ENCODE data around the gene VPS13D. TPM values are rescaled to one million over a fixed set of nuclear protein-coding genes. Genes with fewer than 3 reads are reported as not detected.
"Not testable (repeated sequence)": the region's sequence is repeated elsewhere in the genome, so short reads cannot be mapped to it uniquely, and the experiment has no call there.

The VPS13D gene
- total RNA-seq, 2 experiments from 2014 or later: 24.7 to 25.9 TPM

- ChIA-PET POLR2A (interaction anchor here (1.1 kb wide), 1 partner anchor 15 kb away, joined by 4 read pairs; no protein-coding TSS in a partner anchor), CTCF (interaction anchor here (0.9 to 1.7 kb wide), 5 partner anchors 10 to 116 kb away, joined by 3 to 8 read pairs (median 4); partner anchors contain the start of gene DHRS3)
Observed at GRCh38 chr1:12503709-12504108, 273.9 kb downstream of the VPS13D start.

DNA sequence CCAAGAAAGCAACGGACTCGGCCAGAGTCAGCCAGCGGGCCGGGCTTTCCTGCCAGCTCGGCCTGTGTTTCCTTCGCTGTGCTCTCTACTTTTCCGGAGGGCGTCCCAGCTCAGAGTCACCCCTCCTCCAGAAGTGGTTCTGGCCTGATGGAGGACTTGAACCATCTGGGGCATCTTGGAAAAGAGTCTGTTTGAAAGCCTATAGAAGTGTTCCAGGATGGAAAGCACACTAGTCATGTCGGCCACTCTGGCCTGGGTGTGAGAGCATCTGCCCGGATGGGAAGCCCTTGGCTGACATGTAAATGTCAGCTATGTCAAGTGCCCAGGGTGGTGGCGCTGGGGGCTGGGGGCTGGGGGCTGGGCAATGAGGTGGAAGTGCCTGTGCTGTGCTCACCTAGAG is 274.8 kb downstream of the VPS13D start:
- ChIA-PET CTCF (interaction anchor here (0.9 kb wide), 1 partner anchor 15 kb away, joined by 3 read pairs; no protein-coding TSS in a partner anchor), POLR2A (no interaction called here)

GRCh38 chr1:12505231-12505630 is 275.4 kb downstream of the VPS13D start:
- ChIA-PET CTCF (no interaction called here), POLR2A (no interaction called here)

- ChIA-PET POLR2A (no interaction called here), CTCF (no interaction called here)
Observed at GRCh38 chr1:12505639-12506280, 275.9 kb downstream of the VPS13D start.

GRCh38 chr1:12506281-12507280 is 276.8 kb downstream of the VPS13D start:
- POLR2A ChIA-PET: no interaction called here
- CTCF ChIA-PET: no interaction called here

GRCh38 chr1:12507631-12508030 is 277.8 kb downstream of the VPS13D start:
- ChIA-PET POLR2A (no interaction called here), CTCF (no interaction called here)

DNA sequence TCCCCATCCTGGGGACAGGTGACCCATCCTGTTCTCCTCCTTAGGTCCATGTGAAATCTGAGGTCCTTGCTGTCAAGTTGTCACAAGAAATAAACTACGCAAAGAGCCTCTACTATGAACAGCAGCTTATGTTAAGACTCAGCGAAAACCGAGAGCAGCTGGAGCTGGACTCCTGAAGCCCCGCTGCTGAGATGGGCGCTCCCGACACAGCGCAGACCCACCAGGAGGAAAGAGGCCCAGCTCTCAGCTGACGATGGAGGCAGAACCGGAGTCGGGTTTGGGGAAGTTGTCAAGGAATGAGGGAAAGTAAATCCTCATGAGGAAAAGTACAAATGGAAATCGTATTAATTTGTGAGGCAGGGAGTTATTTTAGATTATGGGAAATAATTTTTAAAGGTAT is 279.0 kb downstream of the VPS13D start:
- ChIA-PET POLR2A (interaction anchor here (0.9 kb wide), 1 partner anchor 67 kb away, joined by 4 read pairs; no protein-coding TSS in a partner anchor), CTCF (no interaction called here)

GRCh38 chr1:12511128-12511484 is 281.3 kb downstream of the VPS13D start:
- CTCF ChIA-PET: interaction anchor here (0.7 to 1.8 kb wide), 5 partner anchors 9 to 106 kb away, joined by 3 to 6 read pairs (median 3); partner anchors contain the start of gene DHRS3

DNA sequence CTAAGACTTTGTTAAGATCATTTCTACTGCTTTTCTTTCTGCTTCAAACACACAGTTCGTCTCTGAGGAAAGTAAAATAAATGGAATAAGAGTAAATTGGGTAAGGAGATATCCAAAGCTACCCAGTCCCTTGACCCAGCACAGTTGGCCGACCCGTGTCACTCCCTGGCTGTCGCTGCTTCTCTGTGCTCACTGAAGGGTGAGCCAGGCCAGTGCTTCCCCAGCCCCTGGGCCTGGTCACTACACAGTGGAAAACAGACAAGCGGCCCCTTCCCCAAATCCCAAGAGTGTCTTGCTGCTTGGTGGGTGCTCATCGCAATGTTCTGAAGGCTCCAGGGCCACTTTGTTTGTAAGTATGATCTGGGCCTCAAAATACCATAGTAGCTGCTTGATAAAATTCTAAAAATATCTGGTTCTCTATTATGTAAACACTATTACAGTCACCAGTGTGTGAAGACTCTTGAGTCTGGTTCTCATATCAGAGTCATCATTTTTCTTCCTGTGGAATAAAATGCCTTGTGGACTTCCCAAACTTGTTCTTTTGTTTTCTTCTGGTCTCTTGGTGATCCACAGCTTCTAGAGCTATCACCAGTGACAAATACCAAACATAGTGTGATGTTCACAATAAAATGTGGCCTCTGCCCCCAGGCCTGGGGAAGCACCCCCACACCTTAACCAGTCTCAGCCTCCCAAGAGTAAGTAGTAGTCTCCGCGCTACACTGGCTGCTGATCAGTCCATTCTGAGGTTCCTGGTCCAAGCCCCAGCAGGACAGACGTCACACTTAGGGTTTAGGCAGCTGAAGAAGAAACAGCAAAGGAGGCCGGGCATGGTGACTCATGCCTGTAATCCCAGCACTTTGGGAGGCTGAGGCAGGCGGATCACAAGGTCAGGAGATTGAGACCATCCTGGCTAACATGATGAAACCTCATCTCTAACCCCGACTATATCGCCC is 282.0 kb downstream of the VPS13D start:
- CTCF ChIA-PET: interaction anchor here (1.0 to 1.8 kb wide), 4 partner anchors 10 to 106 kb away, joined by 3 to 6 read pairs (median 5); partner anchors contain the start of gene DHRS3
- POLR2A ChIA-PET: interaction anchor here (1.4 to 1.7 kb wide), 4 partner anchors 33 to 106 kb away, joined by 4 to 8 read pairs (median 6); partner anchors contain the start of gene DHRS3

More at GRCh38 chr1:12511128-12511484, 281.3 kb downstream of the VPS13D start:
- POLR2A ChIA-PET: interaction anchor here (0.9 to 1.7 kb wide), 6 partner anchors 10 to 106 kb away, joined by 3 to 8 read pairs (median 5); partner anchors contain the start of gene DHRS3

GRCh38 chr1:12513181-12513580 is 283.4 kb downstream of the VPS13D start:
- POLR2A ChIA-PET: no interaction called here
- CTCF ChIA-PET: interaction anchor here (0.8 kb wide), 1 partner anchor 40 kb away, joined by 3 read pairs; no protein-coding TSS in a partner anchor

DNA sequence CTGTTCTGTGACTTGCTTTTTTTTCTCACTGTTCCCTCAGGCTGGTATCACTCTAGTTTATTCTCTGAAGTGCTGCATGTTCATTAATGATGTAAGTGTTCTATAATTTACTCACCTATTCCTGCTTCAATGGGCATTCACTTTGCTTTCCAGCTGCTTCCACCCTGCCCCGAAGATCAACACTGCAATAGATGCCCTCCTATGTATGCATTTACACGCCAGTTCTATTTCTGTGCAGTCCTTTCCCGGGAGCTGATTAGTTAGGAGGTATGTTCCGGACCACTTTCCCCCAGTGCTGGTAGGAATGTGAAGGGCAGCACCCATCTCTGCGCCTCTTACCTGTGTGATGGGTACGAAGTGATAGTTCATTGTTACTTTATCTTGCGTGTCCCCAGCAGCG is 284.8 kb downstream of the VPS13D start:
- POLR2A ChIA-PET: no interaction called here

DNA sequence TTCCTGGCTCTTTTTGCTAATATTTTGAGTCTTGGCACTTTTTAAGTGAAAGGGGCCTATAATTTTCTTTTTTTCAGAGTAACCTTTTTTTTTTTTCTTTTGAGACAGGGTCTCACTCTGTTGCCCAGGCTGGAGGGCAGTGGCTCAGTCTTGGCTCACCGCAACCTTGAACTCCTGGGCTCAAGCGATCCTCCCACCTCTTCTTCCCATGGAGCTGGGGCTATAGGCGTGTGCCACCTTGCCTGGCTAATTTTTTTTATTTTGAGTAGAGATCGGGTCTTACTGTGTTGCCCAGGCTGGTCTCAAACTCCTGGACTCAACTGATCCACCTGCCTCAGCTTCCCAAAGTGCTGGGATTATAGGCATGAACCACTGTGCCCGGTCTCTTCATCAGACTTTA is 285.4 kb downstream of the VPS13D start:
- ChIA-PET POLR2A (no interaction called here), CTCF (no interaction called here)

More for the DNA sequence above, 284.8 kb downstream of the VPS13D start:
- CTCF ChIA-PET: no interaction called here

GRCh38 chr1:12516741-12517140 is 286.9 kb downstream of the VPS13D start:
- POLR2A ChIA-PET: no interaction called here
- CTCF ChIA-PET: no interaction called here

DNA sequence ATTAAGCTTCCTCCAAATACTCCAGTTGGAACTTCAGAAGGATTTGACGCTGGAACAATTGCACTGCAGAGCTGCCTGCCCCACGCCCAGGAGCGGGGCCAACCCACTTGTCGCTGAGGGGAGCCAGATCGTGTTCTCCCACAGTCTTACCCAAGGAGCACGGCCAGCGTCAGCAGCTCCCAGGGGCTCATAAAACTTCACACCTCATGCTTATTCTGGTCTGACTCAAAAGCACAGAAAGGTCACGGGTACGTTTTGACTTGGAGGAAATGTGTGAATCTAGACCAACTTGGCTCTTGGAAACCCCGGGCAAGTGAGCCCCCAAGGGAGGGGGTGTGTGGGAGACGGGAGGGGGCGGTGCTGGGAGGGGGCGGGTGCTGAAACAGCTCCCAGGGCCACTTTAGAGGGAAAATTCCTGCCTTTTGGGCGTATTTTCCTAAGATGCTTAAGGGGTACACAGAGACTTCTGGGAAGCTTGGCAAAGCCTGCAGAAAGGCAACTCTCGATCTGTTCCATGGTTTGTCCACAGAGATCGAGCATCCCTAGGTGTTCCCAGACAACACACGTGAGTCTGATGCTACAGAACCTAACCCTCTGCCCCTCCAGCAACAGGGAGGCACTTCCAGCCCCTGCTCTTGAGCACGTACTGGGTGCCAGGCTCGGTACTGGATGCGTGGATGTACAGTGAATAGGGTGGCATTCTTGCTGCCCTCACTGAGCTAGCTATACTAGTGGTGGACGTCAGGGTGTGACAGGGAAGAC is 289.3 kb downstream of the VPS13D start:
- ChIA-PET POLR2A (interaction anchor here (0.5 to 1.5 kb wide), 5 partner anchors 9 to 227 kb away, joined by 3 to 6 read pairs (median 4); no protein-coding TSS in a partner anchor), CTCF (interaction anchor here (0.7 to 1.4 kb wide), 4 partner anchors 15 to 105 kb away, joined by 3 to 5 read pairs (median 3); no protein-coding TSS in a partner anchor)

DNA sequence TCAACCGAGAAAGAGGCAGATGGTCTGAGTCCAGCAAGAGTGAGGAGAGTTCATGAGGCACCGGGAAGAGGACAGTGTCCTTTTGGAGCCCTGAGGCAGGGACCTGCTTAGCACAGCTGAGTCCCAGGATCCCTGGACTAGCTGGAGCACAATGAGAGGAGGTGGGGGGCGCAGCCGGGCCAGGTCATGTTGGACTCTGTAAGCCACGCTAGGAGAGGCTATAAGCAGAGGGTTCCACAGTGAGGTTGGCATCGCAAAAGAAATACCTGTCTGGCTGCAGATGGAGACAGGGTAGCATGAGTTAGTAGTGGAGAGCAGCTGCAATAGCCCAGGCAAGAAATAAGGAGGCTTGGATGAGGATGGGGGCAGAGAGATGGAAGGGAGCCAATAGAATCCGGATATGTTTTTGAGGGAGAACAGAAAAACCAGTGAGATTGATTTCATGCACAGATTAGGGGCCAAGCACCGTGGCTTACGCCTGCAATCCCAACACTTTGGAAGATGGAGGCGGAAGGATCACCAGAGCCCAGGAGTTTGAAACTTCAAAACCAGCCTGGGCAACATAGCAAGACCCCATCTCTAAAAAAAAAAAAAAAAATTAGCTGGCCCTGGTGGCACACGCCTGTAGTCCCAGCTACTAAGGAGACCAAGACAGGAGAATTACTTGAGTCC is 290.0 kb downstream of the VPS13D start:
- ChIA-PET POLR2A (interaction anchor here (0.5 to 1.5 kb wide), 5 partner anchors 9 to 228 kb away, joined by 3 to 6 read pairs (median 4); no protein-coding TSS in a partner anchor), CTCF (interaction anchor here (1.0 to 1.5 kb wide), 2 partner anchors 15 to 100 kb away, joined by 3 read pairs; no protein-coding TSS in a partner anchor)

DNA sequence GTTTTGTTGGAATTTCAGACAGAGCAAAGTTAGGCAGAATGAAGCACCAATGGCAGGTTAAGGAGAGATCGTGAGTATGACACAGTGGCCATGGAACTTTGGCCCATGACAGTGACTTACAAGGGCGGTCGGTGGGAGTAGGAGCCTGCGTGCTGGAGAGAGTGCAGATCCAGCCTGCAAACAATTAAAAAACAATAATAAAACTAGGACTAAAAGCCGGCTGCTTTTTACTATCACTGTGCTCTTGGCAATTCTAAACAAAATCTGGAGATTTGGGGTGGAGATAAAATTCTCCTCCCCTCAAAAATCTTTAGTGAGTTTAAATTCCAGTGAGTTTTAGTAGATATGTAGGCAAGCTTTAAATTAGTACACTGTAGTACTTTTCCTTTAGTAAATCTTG is 291.3 kb downstream of the VPS13D start:
- ChIA-PET CTCF (interaction anchor here (1.5 kb wide), 1 partner anchor 99 kb away, joined by 3 read pairs; no protein-coding TSS in a partner anchor), POLR2A (no interaction called here)

GRCh38 chr1:12522780-12523179 is 292.9 kb downstream of the VPS13D start:
- POLR2A ChIA-PET: not testable (repeated sequence)
- CTCF ChIA-PET: interaction anchor here (0.6 kb wide), 1 partner anchor 10 kb away, joined by 5 read pairs; no protein-coding TSS in a partner anchor
